GM18520 (cell line): Measurements from ENCODE around the gene CSGALNACT2.

Source experiments
- ATAC-seq: cut with Tn5 transposase; IDR thresholded peaks from one replicate; pipeline ENCODE4 v1.9.1; 2021; ENCODE audit not compliant: unreplicated experiment

The CSGALNACT2 gene

DNA sequence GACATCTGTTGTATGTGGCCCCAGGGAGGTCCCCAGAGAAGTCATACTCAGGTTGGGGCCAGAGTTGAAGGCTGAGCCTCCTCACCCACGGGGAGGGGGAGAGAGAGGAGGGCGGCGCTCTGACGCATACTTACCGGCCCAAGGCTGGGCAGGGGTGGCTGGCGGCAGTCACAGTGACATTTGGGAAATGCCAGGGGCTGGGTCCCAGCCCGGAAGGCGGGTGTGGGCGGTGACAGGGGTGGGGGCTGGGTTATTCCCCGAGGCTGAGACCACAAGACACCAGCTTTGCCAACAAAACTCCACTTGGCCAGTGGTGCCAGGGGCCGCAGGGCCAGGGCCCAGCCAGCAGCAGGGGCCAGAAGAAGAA, 87.5 kb downstream of the CSGALNACT2 start:
- no peak for ATAC-seq

- no peak for ATAC-seq
These were observed 88.2 kb downstream of the CSGALNACT2 start for GRCh38 chr10:43226441-43226840.

GRCh38 chr10:43226851-43227845, 88.9 kb downstream of the CSGALNACT2 start:
- no peak for ATAC-seq

GRCh38 chr10:43227911-43228782, 89.9 kb downstream of the CSGALNACT2 start:
- no peak for ATAC-seq

GRCh38 chr10:43228783-43229207, 90.5 kb downstream of the CSGALNACT2 start:
- no peak for ATAC-seq

DNA sequence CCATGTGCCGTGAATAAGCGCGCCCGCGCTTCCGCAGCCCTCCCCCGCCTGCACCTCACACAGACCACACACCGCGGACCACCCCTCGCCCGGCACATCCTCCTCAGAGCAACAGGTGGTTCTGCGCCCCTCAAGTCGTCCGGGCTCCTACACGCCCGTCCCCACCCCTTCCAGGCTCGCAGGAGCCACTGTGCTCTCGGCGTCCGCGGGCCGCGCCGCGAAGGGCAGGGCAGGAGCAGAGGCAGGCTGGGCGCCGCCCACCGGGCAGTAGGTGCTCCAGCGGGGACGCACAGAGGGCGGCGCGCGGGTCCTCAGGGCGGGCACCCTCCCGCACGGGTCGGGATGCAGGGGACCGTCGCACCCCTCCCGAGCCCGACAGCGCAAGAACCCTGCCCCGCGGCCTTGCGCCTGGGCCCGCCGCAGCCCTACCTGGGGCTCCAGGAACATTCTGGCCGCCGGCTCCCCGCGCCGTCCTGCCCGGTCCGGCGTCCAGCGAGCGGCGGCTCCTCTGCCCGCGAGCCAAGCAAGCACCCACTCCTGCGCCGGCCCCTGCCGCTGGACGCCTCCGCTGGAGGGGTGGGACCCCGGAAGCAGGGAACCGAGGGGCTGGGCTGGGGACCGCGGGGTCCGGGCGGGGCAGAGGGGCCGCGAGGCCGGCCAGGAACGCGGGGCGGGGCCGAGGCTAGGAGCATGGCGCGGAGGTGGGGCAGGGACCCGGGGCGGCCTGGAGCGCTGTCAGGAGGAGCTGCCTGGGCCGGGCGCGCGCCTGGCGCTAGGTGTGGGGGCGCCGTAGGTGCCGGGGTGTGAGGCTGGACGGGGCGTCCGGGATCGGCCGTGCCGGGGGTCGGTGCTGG, 91.2 kb downstream of the CSGALNACT2 start:
- ATAC-seq = no peak

GRCh38 chr10:43230101-43230908, 92.1 kb downstream of the CSGALNACT2 start:
- no peak for ATAC-seq

DNA sequence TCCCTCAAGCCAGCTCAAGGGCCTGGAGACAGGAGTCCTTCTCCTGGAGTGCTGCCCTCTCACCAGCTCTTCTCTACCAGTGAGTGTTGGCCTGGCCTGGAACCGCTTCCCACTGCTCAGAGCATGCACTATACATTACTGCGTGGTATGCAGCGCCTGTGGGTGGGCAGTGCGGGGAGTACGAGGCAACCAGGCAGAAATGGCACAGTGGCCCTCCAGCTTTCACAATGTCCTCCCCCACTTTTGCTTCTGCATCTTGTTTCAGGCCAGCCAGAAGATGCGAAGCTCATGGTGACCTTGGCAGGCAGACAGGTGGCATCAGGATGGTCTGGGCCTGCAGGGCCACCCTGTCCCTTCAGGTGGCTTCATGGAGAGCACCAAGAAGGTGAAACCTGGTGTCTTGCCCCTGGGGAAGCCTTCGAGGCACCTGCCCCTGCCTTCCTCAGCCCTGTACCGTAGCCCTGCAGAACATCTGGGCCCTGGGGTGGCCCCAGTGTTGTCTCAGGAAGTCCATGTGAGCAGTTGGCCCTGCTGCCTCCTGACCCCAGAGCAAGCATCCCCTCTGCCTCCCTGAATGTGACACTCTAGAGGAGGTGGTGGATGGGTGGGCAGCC, 92.8 kb downstream of the CSGALNACT2 start:
- no peak for ATAC-seq

- ATAC-seq = no peak
These were observed 93.4 kb downstream of the CSGALNACT2 start for GRCh38 chr10:43231523-43232078.

DNA sequence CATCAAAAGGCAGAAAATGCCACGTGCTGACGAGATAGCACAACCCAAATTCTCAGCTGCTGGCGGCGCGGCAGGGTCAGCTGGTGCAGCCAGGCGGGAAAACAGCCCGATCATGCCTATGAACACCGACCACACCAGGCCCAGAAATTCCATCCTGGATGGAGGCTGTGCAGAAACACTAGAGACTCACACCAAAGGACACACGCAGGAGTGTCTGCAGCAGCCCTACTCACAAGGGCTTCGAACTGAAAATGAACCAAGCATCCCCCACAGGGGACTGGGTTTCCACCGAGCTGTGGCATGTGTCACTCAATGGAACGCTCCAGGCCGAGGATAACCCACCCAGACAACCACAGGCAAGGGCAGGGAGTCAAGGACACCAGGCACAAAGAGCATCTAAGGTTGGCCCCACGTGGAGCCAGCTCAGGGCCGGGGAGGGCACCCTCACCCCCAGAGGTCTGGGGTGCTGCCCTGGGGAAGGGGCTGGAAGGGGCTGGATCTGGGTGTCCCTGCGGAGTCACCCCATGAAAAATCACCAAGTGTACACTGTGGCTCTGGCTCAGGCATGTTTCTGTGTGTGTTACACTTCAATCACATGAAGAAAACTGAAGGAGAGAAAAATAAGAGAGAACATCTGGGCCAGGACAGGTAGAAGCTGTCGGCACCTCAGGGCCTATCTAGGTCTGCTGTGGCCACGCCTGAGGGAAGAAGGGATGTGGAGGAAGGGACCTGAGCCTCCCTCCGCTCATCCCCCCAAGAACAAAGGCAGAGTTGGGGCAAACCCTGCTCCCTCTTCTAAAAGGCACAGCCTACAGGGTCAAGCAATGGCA, 95.6 kb downstream of the CSGALNACT2 start:
- no peak for ATAC-seq

DNA sequence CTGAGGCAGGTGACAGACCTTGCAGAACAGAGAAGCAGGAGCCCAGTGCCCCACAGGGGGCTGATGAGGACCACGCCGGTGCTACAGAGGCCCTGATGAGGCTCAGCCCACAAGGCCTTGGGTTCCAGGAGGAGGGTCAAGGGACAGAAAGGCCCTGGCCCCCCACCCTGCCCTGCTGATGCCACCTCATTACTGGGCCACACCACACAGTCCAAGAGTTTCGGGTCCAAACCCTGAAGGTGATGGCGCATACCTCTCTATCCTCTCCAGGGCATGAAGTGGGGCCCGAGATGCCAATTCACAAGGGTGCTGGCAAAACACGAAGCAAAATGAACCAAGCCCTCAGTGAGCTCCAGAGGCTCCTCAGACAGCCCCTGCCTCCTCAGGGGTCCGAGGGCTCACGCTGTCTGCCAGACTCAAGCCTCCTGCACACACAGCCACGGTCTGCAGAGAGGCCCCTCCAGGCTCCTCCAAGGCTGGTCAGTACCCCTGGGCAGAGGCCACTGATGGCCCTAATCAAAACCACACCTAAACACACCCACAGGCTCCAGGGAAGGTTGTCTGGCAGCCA, 96.3 kb downstream of the CSGALNACT2 start:
- ATAC-seq = no peak
